OCI-M1 (cell line): ENCODE results near the gene PEX14.

Experiments used
- DNase-seq: peaks from one replicate; lab custom pipeline; 2025; lab: John Stamatoyannopoulos, UW

PEX14 gene

GRCh38 chr1:10546896-10547295 is 72.1 kb downstream of the PEX14 start:
- DNase-seq = no peak

GRCh38 chr1:10549904-10550664 is 75.3 kb downstream of the PEX14 start:
- DNase-seq = no peak

GRCh38 chr1:10553118-10553517 is 78.4 kb downstream of the PEX14 start:
- peak; percentile 78 for DNase-seq

GRCh38 chr1:10555635-10556429 is 81.1 kb downstream of the PEX14 start:
- DNase-seq = no peak

- no peak for DNase-seq
Observed at GRCh38 chr1:10556430-10557005, 81.8 kb downstream of the PEX14 start.

- no peak for DNase-seq
Observed at GRCh38 chr1:10557714-10558113, 83.0 kb downstream of the PEX14 start.

- DNase-seq = no peak
Observed at GRCh38 chr1:10559386-10559785, 84.6 kb downstream of the PEX14 start.

- DNase-seq = peak; percentile 41
Observed at GRCh38 chr1:10561497-10561896, 86.7 kb downstream of the PEX14 start.

- DNase-seq = peak; percentile 61
Observed at GRCh38 chr1:10561955-10562354, 87.2 kb downstream of the PEX14 start.

- DNase-seq = no peak
Observed at GRCh38 chr1:10564063-10564462, 89.3 kb downstream of the PEX14 start.

- DNase-seq = no peak
Observed at GRCh38 chr1:10569531-10569930, 94.8 kb downstream of the PEX14 start.

GRCh38 chr1:10575616-10576015 is 100.9 kb downstream of the PEX14 start:
- DNase-seq = no peak

GRCh38 chr1:10578070-10578469 is 103.3 kb downstream of the PEX14 start:
- DNase-seq = no peak

GRCh38 chr1:10583641-10584040 is 108.9 kb downstream of the PEX14 start:
- DNase-seq = peak; percentile 73

GRCh38 chr1:10585242-10585641 is 110.5 kb downstream of the PEX14 start:
- DNase-seq = no peak

GRCh38 chr1:10586125-10586524 is 111.4 kb downstream of the PEX14 start:
- DNase-seq = no peak

GRCh38 chr1:10588640-10589039 is 113.9 kb downstream of the PEX14 start:
- DNase-seq = no peak

GRCh38 chr1:10589074-10589473 is 114.3 kb downstream of the PEX14 start:
- DNase-seq = no peak

GRCh38 chr1:10591010-10591409 is 116.3 kb downstream of the PEX14 start:
- DNase-seq = no peak

- no peak for DNase-seq
Observed at GRCh38 chr1:10592373-10592772, 117.6 kb downstream of the PEX14 start.

GRCh38 chr1:10593750-10594149 is 119.0 kb downstream of the PEX14 start:
- DNase-seq = no peak

GRCh38 chr1:10594595-10595223 is 120.0 kb downstream of the PEX14 start:
- DNase-seq = no peak

- DNase-seq = no peak
Observed at GRCh38 chr1:10596780-10597179, 122.0 kb downstream of the PEX14 start.
